ENCODE data around the gene ZC2HC1C.

The ZC2HC1C gene

GRCh38 chr14:75069121-75069810, at the start of gene ZC2HC1C:
Gene ZC2HC1C (plus strand): TSS chr14:75069641. CDS start chr14:75070574, 933 bp downstream.
- no peak for FAIRE-seq

- FAIRE-seq = no peak
These were observed 46.8 kb upstream of the ZC2HC1C start for GRCh38 chr14:75022655-75023054.

DNA sequence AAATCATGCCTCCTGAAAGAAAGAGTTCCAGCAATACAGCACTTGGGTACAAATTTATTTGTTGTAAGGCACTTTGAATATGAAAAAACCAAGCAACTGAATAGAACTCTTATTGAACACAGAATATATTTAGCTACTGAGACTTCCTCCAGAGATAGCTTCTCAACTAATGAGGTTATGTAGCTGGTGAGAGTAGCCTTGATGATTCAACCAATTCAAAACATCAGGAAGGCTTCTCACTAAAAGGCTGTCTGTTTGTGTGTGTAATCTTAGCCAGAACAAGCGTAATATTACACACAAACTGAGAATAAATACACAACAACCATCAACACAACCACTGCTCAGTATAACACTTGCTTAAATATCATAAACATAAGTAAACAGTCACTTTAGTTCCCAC, 46.3 kb upstream of the ZC2HC1C start:
- FAIRE-seq = no peak

DNA sequence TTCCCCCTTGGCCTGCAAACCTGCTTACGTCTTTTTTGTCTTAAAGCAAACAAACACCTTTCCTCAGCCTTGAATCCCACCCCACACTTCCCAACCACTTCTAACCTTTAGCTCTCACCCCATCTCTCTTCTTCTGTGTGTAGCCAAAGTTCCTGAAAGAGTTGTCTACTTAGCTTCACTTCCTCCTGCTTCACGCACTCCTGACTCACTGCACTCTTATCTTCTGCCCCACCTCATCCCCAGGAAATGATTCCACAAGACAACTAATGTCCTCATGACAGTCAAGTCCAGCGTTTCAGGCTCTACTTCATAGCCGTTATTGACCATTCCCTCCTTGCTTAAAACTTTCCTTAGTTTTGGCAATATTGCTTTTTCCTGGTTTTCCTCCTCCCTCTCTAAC, 44.4 kb upstream of the ZC2HC1C start:
- FAIRE-seq = no peak

DNA sequence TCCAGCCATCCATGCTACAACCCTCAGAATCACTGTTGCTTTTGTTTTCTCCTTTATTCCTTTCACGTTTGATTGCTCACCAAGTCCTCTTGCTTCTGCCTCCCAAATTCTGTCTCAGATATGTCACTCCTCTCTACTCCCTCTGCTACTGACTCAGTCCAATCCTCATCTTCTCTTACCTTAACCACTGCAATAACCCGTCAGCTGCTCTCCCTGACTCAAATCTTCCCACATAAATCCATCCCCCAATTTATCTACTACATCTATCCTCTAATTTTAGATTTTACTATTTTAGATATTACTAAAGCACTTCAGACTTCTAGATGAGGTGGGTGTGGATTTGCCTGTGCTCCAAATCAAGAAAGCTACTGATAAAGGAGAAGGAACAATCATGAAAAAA, 43.6 kb upstream of the ZC2HC1C start:
- no peak for FAIRE-seq

DNA sequence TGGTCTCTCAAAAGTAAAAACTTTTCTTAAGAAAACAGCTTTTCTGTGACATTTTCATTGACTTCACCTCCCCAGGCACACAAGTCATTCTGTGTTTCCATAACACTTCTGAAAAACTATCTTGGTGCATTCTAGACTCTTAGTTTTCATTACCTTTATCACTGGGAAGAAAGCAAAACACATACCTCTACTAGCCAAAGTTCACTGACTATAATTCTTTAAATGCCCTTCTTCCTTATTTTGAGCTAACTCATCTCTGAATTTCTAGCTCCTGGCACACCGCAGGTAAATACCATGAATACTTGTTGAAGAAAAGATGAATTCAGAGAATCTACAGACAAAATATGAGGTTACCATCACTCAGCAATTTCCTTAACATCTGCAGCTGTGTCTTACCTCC, 39.3 kb upstream of the ZC2HC1C start:
- no peak for FAIRE-seq

GRCh38 chr14:75032939-75033338, 36.5 kb upstream of the ZC2HC1C start:
- no peak for FAIRE-seq

- FAIRE-seq = no peak
These were observed 28.9 kb upstream of the ZC2HC1C start for GRCh38 chr14:75040507-75040906.

DNA sequence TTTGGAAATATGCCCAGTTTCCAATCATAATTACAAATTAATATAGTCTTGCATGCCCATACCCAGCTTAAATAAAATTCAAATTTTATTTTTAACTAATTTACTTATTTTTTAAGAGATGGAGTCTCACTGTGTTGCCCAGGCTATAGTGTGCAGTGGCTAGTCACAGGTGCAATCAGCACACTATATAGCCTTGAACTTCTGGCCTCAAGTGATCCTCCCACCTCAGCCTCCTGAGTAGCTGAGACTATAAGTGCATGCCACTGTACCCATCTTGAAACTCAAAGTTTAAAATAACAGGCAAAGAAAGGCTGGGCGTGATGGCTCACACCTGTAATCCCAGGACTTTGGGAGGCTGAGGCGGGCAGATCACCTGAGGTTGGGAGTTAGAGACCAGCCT, 28.5 kb upstream of the ZC2HC1C start:
- no peak for FAIRE-seq

- no peak for FAIRE-seq
These were observed 27.8 kb upstream of the ZC2HC1C start for GRCh38 chr14:75041613-75042012.

DNA sequence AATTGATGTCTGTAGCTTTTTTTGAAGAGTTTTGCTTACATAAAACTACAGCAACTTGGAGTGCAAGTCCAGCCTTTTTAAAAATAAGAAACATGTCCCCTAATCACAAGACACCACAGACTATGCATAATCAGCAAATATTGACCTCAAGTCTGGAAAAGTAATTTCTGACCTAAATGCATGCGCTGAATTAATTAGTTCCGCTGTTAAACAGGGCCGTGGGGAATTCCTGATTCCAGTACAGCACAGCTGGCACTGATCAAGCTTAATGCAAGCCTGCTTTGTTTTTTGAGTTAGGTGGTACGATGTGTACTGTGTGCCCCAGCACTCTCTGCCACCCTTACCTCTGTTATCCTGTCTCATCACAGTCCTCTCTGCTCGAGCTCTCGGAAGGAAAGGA, 27.4 kb upstream of the ZC2HC1C start:
- FAIRE-seq = no peak

DNA sequence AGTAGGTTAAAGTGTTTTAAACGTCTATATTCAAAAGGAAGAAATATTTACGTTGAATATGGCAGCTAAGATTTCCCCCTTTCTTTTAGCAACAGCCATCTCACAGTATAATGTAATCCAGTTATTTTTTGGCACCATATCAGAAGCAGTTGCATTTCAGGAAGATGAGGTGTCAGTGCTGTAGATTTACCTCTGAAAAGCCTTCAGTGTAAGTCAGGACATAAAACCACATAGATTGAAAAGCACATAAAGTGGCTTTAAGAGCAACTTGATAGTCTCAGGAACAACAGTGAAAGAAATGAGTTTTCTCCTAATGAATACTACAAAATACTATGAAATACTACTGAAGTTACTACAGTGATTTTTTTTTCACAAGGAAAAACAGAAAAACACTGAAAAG, 25.1 kb upstream of the ZC2HC1C start:
- no peak for FAIRE-seq

- no peak for FAIRE-seq
These were observed 24.7 kb upstream of the ZC2HC1C start for GRCh38 chr14:75044752-75045151.

DNA sequence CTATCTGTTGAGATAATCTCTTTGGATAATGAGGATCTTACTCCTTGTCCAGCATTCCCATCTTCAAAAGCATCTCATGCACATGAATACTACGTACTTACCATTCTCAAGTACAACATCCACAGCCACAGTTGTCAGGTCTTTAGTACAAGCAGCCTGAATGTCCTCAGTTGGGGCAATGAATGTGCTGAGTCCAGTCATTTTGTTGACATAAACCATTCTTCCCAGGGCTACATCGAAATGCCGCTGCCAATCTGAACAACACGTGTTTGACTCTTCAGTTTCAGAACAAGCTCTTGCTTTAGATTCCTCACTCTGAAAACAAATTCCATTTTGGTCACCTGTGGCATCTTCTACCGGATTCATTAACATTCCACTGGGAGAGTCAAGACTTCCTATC, 23.2 kb upstream of the ZC2HC1C start:
- FAIRE-seq = no peak

- no peak for FAIRE-seq
These were observed 22.5 kb upstream of the ZC2HC1C start for GRCh38 chr14:75046899-75047298.

- no peak for FAIRE-seq
These were observed 21.9 kb upstream of the ZC2HC1C start for GRCh38 chr14:75047506-75047905.

DNA sequence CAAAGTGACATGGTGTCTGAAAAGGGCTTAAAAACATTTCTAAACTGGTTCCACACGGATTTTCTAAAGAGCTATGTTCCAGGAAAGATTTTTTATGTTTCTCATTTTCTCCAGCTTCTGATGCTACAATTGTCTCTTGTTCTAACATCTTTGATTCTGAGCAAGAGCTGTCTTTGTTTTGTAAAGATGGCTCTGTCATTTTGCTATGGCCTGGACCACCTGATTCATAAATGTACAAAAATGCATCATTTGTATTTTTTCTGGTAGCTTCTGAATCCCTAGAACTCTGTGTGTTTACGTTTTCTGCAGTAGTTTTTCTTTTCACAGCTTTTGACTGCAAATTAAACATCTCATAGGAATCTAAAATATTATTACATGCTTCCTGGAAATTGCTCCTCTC, 21.3 kb upstream of the ZC2HC1C start:
- FAIRE-seq = no peak

DNA sequence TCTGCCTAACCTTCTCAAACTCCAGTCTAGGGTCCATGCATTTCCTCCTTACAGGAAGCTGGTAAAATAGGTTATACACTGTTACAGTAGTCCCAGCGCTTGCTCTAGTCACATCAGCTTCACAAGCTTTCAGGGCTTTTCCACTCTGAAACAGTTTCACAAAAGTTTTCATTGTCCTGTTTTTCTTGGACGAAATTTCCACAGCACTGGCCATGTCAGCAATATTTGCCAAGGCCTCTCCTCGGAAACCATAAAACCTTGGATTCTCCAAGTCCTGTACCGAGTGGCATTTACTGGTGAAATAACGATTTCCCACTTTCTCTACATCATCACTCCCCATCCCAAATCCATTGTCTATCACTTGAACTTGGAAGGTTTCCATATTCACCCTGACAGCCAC, 20.3 kb upstream of the ZC2HC1C start:
- FAIRE-seq = no peak

GRCh38 chr14:75049731-75050201, 19.7 kb upstream of the ZC2HC1C start:
- no peak for FAIRE-seq

DNA sequence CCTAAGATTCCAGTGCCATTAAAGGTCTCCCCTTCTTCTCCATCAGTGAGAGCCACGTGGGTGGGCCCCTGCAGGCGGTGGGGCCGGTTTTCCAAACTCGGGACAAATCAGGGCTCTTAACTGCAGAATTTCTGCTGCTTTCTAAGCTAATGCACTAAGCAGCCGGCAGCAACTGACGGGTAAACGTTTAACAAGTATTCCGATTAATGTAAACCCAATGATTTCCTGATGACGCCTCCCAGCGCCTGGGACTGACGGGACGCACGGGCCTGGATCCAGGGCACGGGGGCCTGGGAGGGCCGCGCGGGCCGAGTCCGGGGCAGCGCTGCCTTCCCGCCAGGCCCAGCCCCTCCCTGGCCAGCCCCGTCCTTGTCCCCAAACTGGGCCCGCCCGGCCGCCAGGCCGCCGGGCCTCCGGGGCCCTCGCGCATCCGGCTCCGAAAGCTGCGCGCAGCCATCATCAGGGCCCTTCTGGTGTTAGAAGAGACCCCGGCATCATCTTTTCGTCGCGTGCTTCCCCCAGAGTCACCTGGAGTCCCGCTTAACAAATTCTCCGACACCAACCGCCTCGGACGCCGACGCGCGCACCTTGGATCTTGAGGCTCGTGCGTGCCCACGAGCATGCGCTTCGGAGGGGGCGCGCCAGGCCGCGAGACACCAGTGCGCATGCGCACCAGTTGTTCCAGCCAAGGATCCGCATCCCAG, 18.4 kb upstream of the ZC2HC1C start, which contains the start of gene MLH3:
MLH3 (minus strand) TSS at position 616 of the 704 bp plus-strand sequence. CDS start 1,812 bp downstream, outside the sequence.
- FAIRE-seq = peak; percentile 19

DNA sequence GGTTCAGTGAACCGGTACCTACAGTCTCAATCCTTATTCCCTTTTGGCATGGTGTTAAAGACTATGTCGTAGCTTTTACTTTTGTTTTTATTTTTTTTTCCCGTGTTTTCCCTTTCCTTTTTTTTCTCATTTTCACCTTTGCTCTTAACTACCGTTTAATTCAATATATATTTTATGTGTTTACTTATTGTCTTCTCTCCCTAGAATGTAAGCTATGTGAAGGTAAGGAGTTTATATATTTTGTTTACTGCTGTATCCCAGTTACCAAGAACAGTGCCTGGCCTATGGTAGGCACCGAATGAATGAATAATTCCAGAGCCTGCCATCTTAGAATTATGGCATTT, 17.9 kb upstream of the ZC2HC1C start:
- no peak for FAIRE-seq

- FAIRE-seq = no peak
These were observed 15.8 kb upstream of the ZC2HC1C start for GRCh38 chr14:75053396-75054291.

GRCh38 chr14:75054421-75054820, 15.0 kb upstream of the ZC2HC1C start:
- FAIRE-seq = no peak

GRCh38 chr14:75059642-75060041, 9.8 kb upstream of the ZC2HC1C start:
- no peak for FAIRE-seq
